ENCODE measurements around the gene SMIM44. TPM values are rescaled to one million over a fixed set of nuclear protein-coding genes. Genes with fewer than 3 reads are reported as not detected.

The SMIM44 gene
- total RNA-seq, 1 donor from 2014 or later: not detected

GRCh38 chr19:3443840-3444694 is 39.2 kb downstream of the SMIM44 start:
- no peaks in the 10 kb centered on the region for H3K9me3 ChIP-seq (ENCODE audit: low read depth)
- peak overlapping the region; percentile 72 for H3K4me2 ChIP-seq
- Mint-ChIP-seq H3K4me3 (peak overlapping the region; percentile 78), H3K36me3 (no peaks in the 10 kb centered on the region), H3K27me3 (ENCODE audit: insufficient read depth, low read depth) (peaks cover 22% of the 10 kb centered on the region), H3K4me1 (peaks cover 19% of the 10 kb centered on the region), H3K27ac (peak overlapping the region; percentile 85), H3K9me3 (no peaks in the 10 kb centered on the region)
- no peaks in the 10 kb centered on the region for H3K79me2 ChIP-seq (ENCODE audit: low read depth)
- H3F3A ChIP-seq (ENCODE audit: low read depth): peaks cover 18% of the 10 kb centered on the region
- TF ChIP-seq CTCF (IDR thresholded peaks at IDR 0.05): no peak
- no peak for TF ChIP-seq EZH2 (IDR thresholded peaks at IDR 0.05)
- TF ChIP-seq EZH2phosphoT487 (IDR thresholded peaks at IDR 0.05): no peak
- H4K20me1 ChIP-seq (ENCODE audit: low read depth): no peaks in the 10 kb centered on the region
- no peak overlapping the region for H3K9ac ChIP-seq
- peak overlapping the region; percentile 25 for H3K4me3 ChIP-seq
- no peaks in the 10 kb centered on the region for H3K27me3 ChIP-seq
- peak overlapping the region; percentile 3 for H2AFZ ChIP-seq (replicated peaks)
- H3K36me3 ChIP-seq: no peaks in the 10 kb centered on the region
- DNase-seq (ENCODE audit: low spot score): peak; percentile 91
- H3K4me1 ChIP-seq: peaks cover 16% of the 10 kb centered on the region
- H3K27ac ChIP-seq: peak overlapping the region; percentile 67

- H3K27me3 Mint-ChIP-seq (ENCODE audit: insufficient read depth, low read depth): peaks cover 18% of the 10 kb centered on the region
- Histone ChIP-seq H3K4me2 (no peak overlapping the region), H3K4me1 (peaks cover 16% of the 10 kb centered on the region), H3K27me3 (no peaks in the 10 kb centered on the region), H3K36me3 (no peaks in the 10 kb centered on the region), H3K9ac (no peak overlapping the region), H2AFZ (replicated peaks) (no peak overlapping the region), H3K79me2 (ENCODE audit: low read depth) (no peaks in the 10 kb centered on the region), H3K9me3 (ENCODE audit: low read depth) (no peaks in the 10 kb centered on the region), H3F3A (ENCODE audit: low read depth) (peaks cover 18% of the 10 kb centered on the region), H3K27ac (no peak overlapping the region), H3K4me3 (no peak overlapping the region), H4K20me1 (ENCODE audit: low read depth) (no peaks in the 10 kb centered on the region)
- peaks cover 19% of the 10 kb centered on the region for H3K4me1 Mint-ChIP-seq
- TF ChIP-seq CTCF (IDR thresholded peaks at IDR 0.05) (no peak), EZH2 (IDR thresholded peaks at IDR 0.05) (no peak), EZH2phosphoT487 (IDR thresholded peaks at IDR 0.05) (no peak)
- no peak overlapping the region for H3K27ac Mint-ChIP-seq
- H3K9me3 Mint-ChIP-seq: no peaks in the 10 kb centered on the region
- no peak overlapping the region for H3K4me3 Mint-ChIP-seq
- DNase-seq (ENCODE audit: low spot score): no peak
- H3K36me3 Mint-ChIP-seq: no peaks in the 10 kb centered on the region
Measured at GRCh38 chr19:3442487-3443071, 40.7 kb downstream of the SMIM44 start.

GRCh38 chr19:3441986-3442329 is 41.3 kb downstream of the SMIM44 start:
- Histone ChIP-seq H3K4me3 (no peak overlapping the region), H4K20me1 (ENCODE audit: low read depth) (no peaks in the 10 kb centered on the region), H3F3A (ENCODE audit: low read depth) (peaks cover 18% of the 10 kb centered on the region), H3K79me2 (ENCODE audit: low read depth) (no peaks in the 10 kb centered on the region), H3K4me2 (no peak overlapping the region), H3K9ac (no peak overlapping the region), H3K9me3 (ENCODE audit: low read depth) (no peaks in the 10 kb centered on the region), H3K27ac (no peak overlapping the region), H3K36me3 (no peaks in the 10 kb centered on the region), H3K4me1 (peaks cover 16% of the 10 kb centered on the region), H2AFZ (replicated peaks) (no peak overlapping the region), H3K27me3 (no peaks in the 10 kb centered on the region)
- H3K27me3 Mint-ChIP-seq (ENCODE audit: insufficient read depth, low read depth): peaks cover 15% of the 10 kb centered on the region
- no peaks in the 10 kb centered on the region for H3K36me3 Mint-ChIP-seq
- no peaks in the 10 kb centered on the region for H3K9me3 Mint-ChIP-seq
- TF ChIP-seq EZH2phosphoT487 (IDR thresholded peaks at IDR 0.05): no peak
- no peak for TF ChIP-seq CTCF (IDR thresholded peaks at IDR 0.05)
- H3K27ac Mint-ChIP-seq: no peak overlapping the region
- peaks cover 19% of the 10 kb centered on the region for H3K4me1 Mint-ChIP-seq
- H3K4me3 Mint-ChIP-seq: no peak overlapping the region
- no peak for DNase-seq (ENCODE audit: low spot score)
